HG03521 (cell line): ENCODE data around the gene KIF1C.
"Not testable (repeated sequence)": the region's sequence is repeated elsewhere in the genome, so short reads cannot be mapped to it uniquely, and the experiment has no call there.

Source experiments
- ATAC-seq: cut with Tn5 transposase; IDR thresholded peaks from one replicate; pipeline ENCODE4 v1.9.1; 2021; ENCODE audit warnings: mild to moderate bottlenecking, moderate library complexity; ENCODE audit not compliant: unreplicated experiment

The KIF1C gene

DNA sequence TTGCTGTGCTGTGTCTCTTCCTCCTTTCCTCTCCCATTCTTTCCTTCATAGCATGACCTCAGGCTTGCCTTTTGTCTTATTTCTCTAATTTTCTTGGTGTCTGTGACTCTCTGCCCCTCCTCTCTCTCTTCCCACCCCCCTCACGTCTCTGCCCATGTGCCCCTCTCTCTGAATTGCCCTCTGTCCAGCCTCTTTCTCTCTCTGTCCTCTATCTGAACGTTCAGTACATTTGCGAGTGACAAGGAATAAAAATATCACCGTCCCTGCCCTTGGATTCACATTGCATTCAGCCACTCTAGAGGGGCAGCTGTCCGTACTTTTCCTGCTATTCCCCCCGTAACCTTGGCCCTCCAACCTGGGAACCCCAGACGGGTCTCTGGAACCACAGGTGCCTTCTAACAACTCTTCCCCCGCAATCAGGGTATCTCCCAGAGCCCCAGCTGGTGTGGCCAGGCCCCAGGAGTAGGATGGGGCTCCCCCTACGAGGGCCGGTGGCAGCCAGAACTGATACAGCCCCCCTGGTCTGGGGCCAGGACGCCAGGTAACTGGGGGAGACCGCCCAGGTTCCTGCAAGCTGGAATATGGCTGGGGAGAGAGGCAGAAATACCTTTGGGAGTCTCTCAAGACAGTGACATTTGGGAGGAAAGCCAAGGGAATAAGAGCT, 1.8 kb downstream of the KIF1C start:
- no peak for ATAC-seq

DNA sequence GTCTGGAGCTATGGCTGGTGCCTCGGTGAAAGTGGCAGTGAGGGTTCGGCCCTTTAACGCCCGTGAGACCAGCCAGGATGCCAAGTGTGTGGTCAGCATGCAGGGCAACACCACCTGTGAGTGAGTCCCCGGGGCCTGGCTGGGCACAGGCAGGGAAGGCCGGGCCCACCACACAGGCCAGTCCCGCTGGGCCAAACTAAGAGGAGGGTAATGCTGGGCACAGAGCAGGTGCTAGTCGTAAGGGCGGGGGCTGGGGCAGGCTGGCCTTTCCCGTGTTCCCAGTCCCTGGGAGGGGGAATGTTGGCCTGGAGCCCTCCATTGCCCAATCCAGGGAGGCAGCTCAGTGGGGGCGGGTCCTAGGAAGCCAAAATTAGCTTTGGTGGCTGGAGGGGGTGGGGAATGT, 2.5 kb downstream of the KIF1C start:
- ATAC-seq: no peak

- no peak for ATAC-seq
These were observed 4.5 kb downstream of the KIF1C start for GRCh38 chr17:5002121-5002788.

DNA sequence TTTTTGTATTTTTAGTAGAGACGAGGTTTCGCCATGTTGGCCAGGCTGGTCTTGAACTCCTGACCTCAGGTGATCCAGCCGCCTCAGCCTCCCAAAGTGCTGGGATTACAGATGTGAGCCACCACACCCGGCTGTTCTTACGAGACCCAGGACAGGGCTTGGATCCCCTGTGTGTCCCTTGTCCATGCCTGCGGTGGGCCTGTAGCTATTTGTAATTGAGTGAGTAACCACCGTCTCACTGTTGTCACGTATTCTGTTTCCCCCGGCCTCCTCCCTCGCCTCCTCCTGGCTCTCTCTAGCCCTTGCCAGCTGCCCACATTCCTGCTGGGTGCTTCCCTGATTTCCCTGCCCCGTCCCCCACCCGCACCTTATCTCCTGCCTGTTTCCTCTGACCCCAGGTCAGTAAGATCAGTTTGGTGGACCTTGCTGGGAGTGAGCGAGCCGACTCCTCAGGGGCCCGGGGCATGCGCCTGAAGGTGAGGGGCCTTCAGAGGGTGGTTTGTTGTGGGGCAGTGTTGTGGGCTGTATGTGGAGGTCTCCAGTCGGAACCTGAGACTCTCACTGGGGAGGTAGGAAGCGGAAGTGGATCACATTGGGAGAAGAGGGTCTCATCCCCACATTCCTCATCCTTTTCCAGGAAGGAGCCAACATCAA, 5.6 kb downstream of the KIF1C start:
- no peak for ATAC-seq

DNA sequence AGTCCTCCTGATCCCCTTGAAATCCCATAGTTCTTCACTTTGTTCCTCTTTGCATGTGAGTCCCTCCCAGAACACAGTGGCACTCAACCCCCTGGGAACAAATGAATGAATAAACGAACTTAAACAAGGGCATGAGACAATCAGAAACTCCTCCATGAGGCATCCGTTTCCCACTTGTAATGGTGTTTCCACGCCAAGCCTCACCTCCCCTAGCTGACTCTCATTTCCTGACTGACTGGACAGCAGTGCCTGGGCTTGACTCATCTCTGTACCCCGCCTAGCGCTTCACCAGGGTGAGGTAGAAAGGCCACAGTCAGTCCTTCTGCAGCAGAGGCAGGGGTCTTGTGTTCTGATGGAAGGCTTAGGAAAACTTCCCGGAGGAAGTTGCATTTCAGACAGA, 14.2 kb downstream of the KIF1C start:
- ATAC-seq: no peak

GRCh38 chr17:5014357-5014756, 16.6 kb downstream of the KIF1C start:
- ATAC-seq: no peak

- no peak for ATAC-seq
These were observed 21.8 kb downstream of the KIF1C start for GRCh38 chr17:5019475-5019956.

DNA sequence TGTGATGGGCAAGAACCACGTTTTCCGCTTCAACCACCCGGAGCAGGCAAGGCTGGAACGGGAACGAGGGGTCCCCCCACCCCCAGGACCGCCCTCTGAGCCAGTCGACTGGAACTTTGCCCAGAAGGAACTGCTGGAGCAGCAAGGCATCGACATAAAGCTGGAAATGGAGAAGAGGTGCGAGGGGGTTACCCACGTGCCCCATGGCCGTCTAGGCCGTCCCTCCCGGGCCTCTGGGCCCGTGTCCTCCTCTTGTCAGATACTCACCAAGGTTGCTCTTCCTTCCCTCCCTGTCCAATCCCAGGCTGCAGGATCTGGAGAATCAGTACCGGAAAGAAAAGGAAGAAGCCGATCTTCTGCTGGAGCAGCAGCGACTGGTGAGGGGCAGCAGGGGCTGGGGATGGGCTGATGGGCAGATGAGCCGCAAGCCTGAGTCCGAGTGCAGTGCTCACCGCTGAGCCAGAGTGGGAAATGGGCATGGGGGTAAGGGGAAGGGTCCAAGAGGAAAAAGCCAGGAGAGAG, 22.8 kb downstream of the KIF1C start:
- no peak for ATAC-seq

DNA sequence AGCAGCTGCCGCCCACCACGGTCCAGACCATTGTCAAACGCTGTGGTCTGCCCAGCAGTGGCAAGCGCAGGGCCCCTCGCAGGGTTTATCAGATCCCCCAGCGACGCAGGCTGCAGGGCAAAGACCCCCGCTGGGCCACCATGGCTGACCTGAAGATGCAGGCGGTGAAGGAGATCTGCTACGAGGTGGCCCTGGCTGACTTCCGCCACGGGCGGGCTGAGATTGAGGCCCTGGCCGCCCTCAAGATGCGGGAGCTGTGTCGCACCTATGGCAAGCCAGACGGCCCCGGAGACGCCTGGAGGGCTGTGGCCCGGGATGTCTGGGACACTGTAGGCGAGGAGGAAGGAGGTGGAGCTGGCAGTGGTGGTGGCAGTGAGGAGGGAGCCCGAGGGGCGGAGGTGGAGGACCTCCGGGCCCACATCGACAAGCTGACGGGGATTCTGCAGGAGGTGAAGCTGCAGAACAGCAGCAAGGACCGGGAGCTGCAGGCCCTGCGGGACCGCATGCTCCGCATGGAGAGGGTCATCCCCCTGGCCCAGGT, 24.5 kb downstream of the KIF1C start:
- no peak for ATAC-seq

DNA sequence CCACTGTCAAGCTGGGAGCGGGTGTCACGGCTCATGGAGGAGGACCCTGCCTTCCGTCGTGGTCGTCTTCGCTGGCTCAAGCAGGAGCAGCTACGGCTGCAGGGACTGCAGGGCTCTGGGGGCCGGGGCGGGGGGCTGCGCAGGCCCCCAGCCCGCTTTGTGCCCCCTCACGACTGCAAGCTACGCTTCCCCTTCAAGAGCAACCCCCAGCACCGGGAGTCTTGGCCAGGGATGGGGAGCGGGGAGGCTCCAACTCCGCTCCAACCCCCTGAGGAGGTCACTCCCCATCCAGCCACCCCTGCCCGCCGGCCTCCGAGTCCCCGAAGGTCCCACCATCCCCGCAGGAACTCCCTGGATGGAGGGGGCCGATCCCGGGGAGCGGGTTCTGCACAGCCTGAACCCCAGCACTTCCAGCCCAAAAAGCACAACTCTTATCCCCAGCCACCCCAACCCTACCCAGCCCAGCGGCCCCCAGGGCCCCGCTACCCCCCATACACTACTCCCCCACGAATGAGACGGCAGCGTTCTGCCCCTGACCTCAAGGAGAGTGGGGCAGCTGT, 25.9 kb downstream of the KIF1C start:
- no peak for ATAC-seq

DNA sequence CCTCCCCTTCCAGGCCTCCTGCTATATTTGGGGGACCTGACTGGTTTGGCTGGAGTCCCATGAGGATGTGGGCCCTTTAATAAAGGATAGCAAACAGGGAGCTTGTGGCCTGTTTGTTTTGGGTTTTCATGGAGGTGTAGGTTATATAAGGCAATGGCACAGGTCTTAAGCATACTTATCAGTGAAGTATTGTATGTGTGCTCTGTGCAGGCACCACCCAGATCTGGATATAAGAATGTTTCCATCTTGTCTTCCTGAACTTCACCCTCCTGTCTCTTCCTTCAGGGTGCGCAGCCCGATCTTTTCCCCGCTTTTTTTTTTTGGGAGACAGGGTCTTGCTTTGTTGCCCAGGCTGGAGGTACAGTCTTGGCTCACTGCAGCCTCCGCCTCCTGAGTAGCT, 26.9 kb downstream of the KIF1C start:
- no peak for ATAC-seq

DNA sequence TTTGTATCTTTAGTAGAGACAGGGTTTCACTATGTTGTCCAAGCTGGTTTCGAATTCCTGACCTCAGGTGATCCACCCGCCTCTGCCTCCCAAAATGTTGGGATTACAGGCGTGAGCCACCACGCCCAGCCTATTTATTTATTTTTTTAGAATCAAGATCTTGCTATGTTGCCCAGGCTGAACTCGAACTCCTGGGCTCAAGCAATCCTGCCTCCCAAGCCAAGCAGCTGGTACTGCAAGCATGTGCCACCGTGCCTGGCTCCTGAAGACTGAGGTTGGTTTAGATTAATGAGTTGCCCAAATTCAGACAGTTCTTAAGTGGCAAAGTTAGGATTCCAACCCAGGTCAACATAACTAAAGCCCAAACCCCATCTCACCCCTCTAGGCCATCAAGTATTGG, 29.5 kb downstream of the KIF1C start:
- no peak for ATAC-seq

GRCh38 chr17:5027916-5028315, 30.2 kb downstream of the KIF1C start:
- no peak for ATAC-seq

DNA sequence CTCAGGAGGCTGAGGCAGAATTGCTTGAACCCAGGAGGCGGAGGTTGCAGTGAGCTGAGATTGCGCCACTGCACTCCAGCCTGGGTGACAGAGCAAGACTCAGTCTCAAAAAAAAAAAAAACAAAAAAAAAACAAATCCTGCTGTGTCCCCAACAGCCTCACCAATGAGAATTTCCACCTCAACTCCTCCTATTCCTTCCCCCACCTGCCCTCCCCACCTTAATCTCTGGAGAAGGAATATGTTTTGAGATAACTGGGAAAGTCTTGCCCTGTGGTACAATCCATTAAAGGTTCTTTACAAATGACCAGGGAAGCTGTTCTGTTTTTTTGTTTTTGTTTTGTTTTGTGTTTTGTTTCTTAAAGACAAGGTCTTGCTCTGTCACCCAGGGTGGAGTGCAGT, 32.4 kb downstream of the KIF1C start:
- ATAC-seq: not testable (repeated sequence)

GRCh38 chr17:5031365-5032082, 33.8 kb downstream of the KIF1C start:
- ATAC-seq: peak; percentile 66

GRCh38 chr17:5032865-5033264, 35.1 kb downstream of the KIF1C start:
- no peak for ATAC-seq

- ATAC-seq: no peak
These were observed 35.7 kb downstream of the KIF1C start for GRCh38 chr17:5033352-5034015.

GRCh38 chr17:5034063-5034462, 36.3 kb downstream of the KIF1C start:
- no peak for ATAC-seq

GRCh38 chr17:5034651-5035050, 36.9 kb downstream of the KIF1C start:
- no peak for ATAC-seq

- no peak for ATAC-seq
These were observed 37.6 kb downstream of the KIF1C start, which contains the start of gene SLC52A1 for GRCh38 chr17:5035315-5035714. Gene SLC52A1, minus strand, starts transcription at chr17:5035426. Its CDS starts 820 bp downstream, at chr17:5034606.
